Medulla oblongata (tissue), 1 donor: ENCODE data around the gene OTOF.

Source experiments
- DNase-seq: peaks from one replicate; pipeline ENCODE4 v3.0.0-alpha.2; 2015; ENCODE audit errors: extremely low spot score

Gene OTOF

GRCh38 chr2:26453421-26454329 is 24.2 kb downstream of the OTOF start:
- no peak for DNase-seq

GRCh38 chr2:26451700-26452099 is 26.2 kb downstream of the OTOF start:
- no peak for DNase-seq

- no peak for DNase-seq
Measured at GRCh38 chr2:26450031-26450635, 27.8 kb downstream of the OTOF start.

- no peak for DNase-seq
Measured at GRCh38 chr2:26449278-26450030, 28.5 kb downstream of the OTOF start.

- no peak for DNase-seq
Measured at GRCh38 chr2:26448651-26449050, 29.3 kb downstream of the OTOF start.

GRCh38 chr2:26444236-26444635 is 33.7 kb downstream of the OTOF start:
- DNase-seq: no peak

GRCh38 chr2:26442707-26443106 is 35.2 kb downstream of the OTOF start:
- no peak for DNase-seq

GRCh38 chr2:26442301-26442700 is 35.6 kb downstream of the OTOF start:
- DNase-seq: no peak

- no peak for DNase-seq
Measured at GRCh38 chr2:26438926-26439325, 39.0 kb downstream of the OTOF start.

GRCh38 chr2:26438526-26438925 is 39.4 kb downstream of the OTOF start:
- no peak for DNase-seq

- DNase-seq: no peak
Measured at GRCh38 chr2:26435106-26435505, 42.8 kb downstream of the OTOF start.

- DNase-seq: no peak
Measured at GRCh38 chr2:26432859-26433258, 45.1 kb downstream of the OTOF start.

GRCh38 chr2:26432363-26432762 is 45.6 kb downstream of the OTOF start:
- no peak for DNase-seq

- no peak for DNase-seq
Measured at GRCh38 chr2:26430826-26431225, 47.1 kb downstream of the OTOF start.

- DNase-seq: peak; percentile 11
Measured at GRCh38 chr2:26429779-26430578, 47.9 kb downstream of the OTOF start.

GRCh38 chr2:26428846-26429245 is 49.1 kb downstream of the OTOF start:
- DNase-seq: no peak

GRCh38 chr2:26424221-26424620 is 53.7 kb downstream of the OTOF start:
- DNase-seq: no peak

GRCh38 chr2:26423750-26424149 is 54.2 kb downstream of the OTOF start:
- no peak for DNase-seq

- DNase-seq: no peak
Measured at GRCh38 chr2:26422947-26423629, 54.8 kb downstream of the OTOF start.

GRCh38 chr2:26421961-26422360 is 56.0 kb downstream of the OTOF start:
- DNase-seq: no peak

- peak; percentile 18 for DNase-seq
Measured at GRCh38 chr2:26414311-26414710, 63.6 kb downstream of the OTOF start.
